C4-2B (cell line): ENCODE results near the gene CHRNA7.

ENCODE experiments used
- ZFX ChIP-seq: fragments of 450-650 bp; IDR thresholded peaks from 2 replicates; pipeline ENCODE4 v1.6.1; 2017
- TF ChIP-seq, protein P1 (sequence below): fragments of 450-650 bp; conservative IDR thresholded peaks from 2 replicates; pipeline ENCODE4 v1.5.1; 2017; ENCODE audit warnings: mild to moderate bottlenecking

GRCh38 chr15:32218666-32219065, 188.4 kb downstream of the CHRNA7 start:
- TF ChIP-seq, protein P1, sequence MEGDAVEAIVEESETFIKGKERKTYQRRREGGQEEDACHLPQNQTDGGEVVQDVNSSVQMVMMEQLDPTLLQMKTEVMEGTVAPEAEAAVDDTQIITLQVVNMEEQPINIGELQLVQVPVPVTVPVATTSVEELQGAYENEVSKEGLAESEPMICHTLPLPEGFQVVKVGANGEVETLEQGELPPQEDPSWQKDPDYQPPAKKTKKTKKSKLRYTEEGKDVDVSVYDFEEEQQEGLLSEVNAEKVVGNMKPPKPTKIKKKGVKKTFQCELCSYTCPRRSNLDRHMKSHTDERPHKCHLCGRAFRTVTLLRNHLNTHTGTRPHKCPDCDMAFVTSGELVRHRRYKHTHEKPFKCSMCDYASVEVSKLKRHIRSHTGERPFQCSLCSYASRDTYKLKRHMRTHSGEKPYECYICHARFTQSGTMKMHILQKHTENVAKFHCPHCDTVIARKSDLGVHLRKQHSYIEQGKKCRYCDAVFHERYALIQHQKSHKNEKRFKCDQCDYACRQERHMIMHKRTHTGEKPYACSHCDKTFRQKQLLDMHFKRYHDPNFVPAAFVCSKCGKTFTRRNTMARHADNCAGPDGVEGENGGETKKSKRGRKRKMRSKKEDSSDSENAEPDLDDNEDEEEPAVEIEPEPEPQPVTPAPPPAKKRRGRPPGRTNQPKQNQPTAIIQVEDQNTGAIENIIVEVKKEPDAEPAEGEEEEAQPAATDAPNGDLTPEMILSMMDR: no peak
- TF ChIP-seq ZFX: no peak
